HG03571 (cell line): Measurements from ENCODE around the gene C22orf23.
A peak's percentile ranks its signal among the peaks of the same experiment; 100 is the strongest.

Experiments
- ATAC-seq: cut with Tn5 transposase; IDR thresholded peaks from one replicate; pipeline ENCODE4 v1.9.1; 2021; ENCODE audit not compliant: unreplicated experiment

C22orf23 gene

GRCh38 chr22:37905534-37906363 is 47.7 kb downstream of the C22orf23 start, which contains the start of gene MICALL1:
TSS of gene MICALL1 (plus strand) at chr22:37906297. CDS start at chr22:37906423, 126 bp downstream.
- peak; percentile 70 for ATAC-seq

GRCh38 chr22:37904572-37905533 is 48.5 kb downstream of the C22orf23 start:
- no peak for ATAC-seq

DNA sequence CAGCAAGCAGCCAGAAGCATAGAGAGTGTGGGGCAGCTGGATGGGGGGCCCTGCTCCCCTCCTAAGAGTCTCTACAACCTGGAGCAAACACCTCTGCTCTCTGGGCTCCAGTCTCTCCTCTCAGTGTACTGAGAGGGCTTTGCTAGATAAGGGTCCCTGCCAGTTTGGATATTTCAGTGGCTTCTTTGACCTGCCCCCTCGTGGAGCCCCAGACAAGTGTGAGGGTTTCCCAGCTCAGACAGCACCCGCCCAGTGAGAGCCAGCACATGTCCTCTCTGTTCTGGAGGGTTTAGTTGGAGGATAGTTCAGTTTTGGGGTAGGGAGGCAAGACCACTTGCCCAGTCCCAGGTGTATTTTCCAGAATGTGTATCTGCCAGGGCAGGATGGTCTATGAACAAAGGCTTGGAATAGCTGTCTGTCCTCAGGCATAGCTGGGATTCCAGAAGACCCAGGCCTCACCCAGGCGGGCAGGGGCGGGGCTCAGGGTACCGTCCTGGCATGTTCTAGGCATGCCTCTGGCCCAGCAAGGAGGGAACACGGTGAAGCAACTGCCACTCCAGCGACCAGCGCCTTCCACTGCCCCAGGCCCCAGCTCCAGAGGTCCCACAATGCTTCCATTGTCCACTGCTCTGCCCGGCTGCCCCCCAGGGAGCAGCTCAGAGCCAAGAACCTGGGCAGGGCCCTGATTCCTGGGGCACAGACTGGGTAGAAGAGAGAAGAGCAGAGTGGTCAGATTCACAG is 54.8 kb downstream of the C22orf23 start:
- ATAC-seq = no peak

DNA sequence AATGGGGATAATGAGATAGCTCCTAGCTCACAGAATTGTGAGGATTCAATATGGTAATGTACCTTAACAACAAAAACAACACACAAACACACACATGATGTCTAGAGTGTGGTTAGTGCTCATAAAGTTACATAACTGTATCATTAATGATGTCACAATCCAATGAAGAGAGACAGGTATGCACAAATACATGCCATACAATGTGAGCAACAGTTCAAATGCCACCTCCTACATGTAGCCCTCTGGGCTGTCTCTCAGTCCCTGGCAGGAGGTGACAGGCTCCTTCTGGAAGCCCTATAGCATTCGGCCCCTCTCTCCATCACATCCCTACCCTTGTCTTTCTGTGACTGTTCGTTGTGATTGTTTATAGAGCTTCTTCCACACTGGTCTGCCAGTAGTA is 55.6 kb downstream of the C22orf23 start:
- no peak for ATAC-seq

- no peak for ATAC-seq
Measured at GRCh38 chr22:37896939-37897338, 56.5 kb downstream of the C22orf23 start.

DNA sequence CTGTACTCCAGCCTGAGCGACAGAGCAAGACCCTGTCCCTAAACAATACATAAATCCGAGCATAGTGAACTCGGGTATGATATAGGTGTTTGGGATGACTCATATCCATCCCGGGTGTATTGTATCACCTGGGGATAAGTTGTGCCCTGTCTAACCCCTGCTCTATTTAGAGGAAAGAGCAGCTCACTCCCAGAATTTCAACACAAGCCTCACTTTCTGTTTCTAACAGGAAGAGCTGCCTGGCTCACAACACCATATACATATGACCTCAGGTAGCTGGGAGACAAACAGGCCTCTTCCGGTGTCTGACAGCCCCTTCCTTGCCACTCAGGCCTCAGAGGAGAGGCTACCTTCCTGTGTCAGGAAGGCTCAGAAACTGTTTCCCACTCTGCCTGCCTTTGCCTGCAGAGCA is 57.2 kb downstream of the C22orf23 start:
- ATAC-seq = no peak

DNA sequence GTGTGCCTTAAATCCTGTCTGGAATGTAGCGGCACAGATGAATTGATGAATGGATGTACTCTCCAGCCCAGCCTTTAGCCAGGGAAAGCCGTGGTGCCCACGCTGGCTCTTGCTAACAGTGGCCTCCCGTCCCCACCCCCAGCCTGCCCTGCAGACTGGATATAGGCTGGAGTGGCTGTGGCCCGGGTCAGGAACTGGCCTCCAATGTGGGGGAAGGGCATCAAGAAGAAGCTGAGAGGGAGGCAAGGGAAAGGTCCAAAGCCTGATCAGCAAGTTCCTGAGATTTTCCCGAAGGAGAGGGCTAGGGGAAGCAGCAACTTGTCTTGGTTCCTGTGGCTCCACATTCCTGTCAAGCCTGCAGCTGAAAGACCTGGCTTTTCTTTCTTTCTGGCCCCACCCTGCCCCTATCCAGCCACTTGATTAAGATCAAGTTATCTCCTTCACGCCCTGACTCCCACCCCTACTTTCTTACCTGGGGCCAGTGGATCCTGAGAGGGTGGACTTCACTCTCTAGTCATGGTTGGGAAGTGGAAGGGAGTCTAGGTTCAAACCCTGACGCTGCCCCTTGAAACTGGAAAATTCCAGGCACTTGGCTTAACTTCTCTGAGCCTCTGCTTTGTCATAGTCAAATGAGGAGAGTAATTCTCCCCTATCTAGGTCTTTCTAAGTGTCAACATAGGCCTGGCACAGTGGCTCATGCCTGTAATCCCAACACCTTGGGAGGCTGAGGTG is 58.3 kb downstream of the C22orf23 start:
- ATAC-seq = no peak

- no peak for ATAC-seq
Measured at GRCh38 chr22:37893583-37893983, 59.8 kb downstream of the C22orf23 start.
